A549 treated with Hydrocortisone at 1 μM for 4 hours (cell line): Measurements from ENCODE around the gene ECSIT. TPM values are rescaled to one million over a fixed set of nuclear protein-coding genes. Genes with fewer than 3 reads are reported as not detected.

Source experiments
- total RNA-seq: library from RNA; stranded (reverse); fragments of 200-300 nt; extraction: Qiagen RNA extraction; gene quantifications from 5 replicates; pipeline ENCODE4 v1.2.3, GENCODE V29; 2022

Gene ECSIT
- total RNA-seq = 27.8 to 31.4 TPM (median 29.9 TPM) in 5 replicates

GRCh38 chr19:11528551-11529341 is at the start of gene ECSIT:
Gene ECSIT, minus strand, starts transcription at chr19:11529134. Its CDS starts 9,964 bp downstream, at chr19:11519170.

GRCh38 chr19:11577451-11578257 is 48.7 kb upstream of the ECSIT start, which contains the start of gene ACP5:
Gene ACP5, minus strand, starts transcription at chr19:11577645. Its CDS starts 328 bp downstream, at chr19:11577317.

GRCh38 chr19:11558881-11559828 is 30.2 kb upstream of the ECSIT start, which contains the start of gene ELOF1:
Gene ELOF1, minus strand, starts transcription at chr19:11559230. Its CDS starts 4,883 bp downstream, at chr19:11554347.

GRCh38 chr19:11538232-11539036 is 9.5 kb upstream of the ECSIT start, which contains the start of gene CNN1:
Gene CNN1, plus strand, starts transcription at chr19:11538851. Its CDS starts 77 bp downstream, at chr19:11538928.

GRCh38 chr19:11505504-11506100 is 23.3 kb downstream of the ECSIT start, which contains the start of gene ZNF653:
Gene ZNF653, minus strand, starts transcription at chr19:11505839. Its CDS starts 53 bp downstream, at chr19:11505786.

GRCh38 chr19:11480715-11481533 is 48.0 kb downstream of the ECSIT start, which contains the start of gene ELAVL3:
Gene ELAVL3, minus strand, starts transcription at chr19:11481046. Its CDS starts 438 bp downstream, at chr19:11480608.

Other genes starting within 250 kb of the ECSIT start
- gene TSPAN16, start 233.0 kb downstream of the ECSIT start, total RNA-seq = not detected in 5 replicates
- 2.8 to 6.0 TPM (median 3.8 TPM) in 5 replicates for gene RAB3D, start 189.5 kb downstream of the ECSIT start, total RNA-seq
- 88.3 to 128 TPM (median 107 TPM) in 5 replicates for gene TMEM205, start 182.9 kb downstream of the ECSIT start, total RNA-seq
- gene CCDC159, start 182.6 kb downstream of the ECSIT start, total RNA-seq = 3.6 to 4.9 TPM (median 4.6 TPM) in 5 replicates
- gene PLPPR2, start 173.7 kb downstream of the ECSIT start, total RNA-seq = 7.5 to 9.7 TPM (median 8.9 TPM) in 5 replicates
- 1.3 to 2.4 TPM (median 1.8 TPM) in 5 replicates for gene SWSAP1, start 154.5 kb downstream of the ECSIT start, total RNA-seq
- gene EPOR, start 144.8 kb downstream of the ECSIT start, total RNA-seq = 3.0 to 4.9 TPM (median 4.0 TPM) in 5 replicates
- 0.92 to 1.8 TPM (median 1.3 TPM) in 5 replicates for gene RGL3, start 109.8 kb downstream of the ECSIT start, total RNA-seq
- gene ODAD3, start 94.0 kb downstream of the ECSIT start, total RNA-seq = 0.92 to 2.2 TPM (median 1.0 TPM) in 5 replicates
- 242 to 279 TPM (median 253 TPM) in 5 replicates for gene PRKCSH, start 93.5 kb downstream of the ECSIT start, total RNA-seq
- gene ELAVL3, start 48.1 kb downstream of the ECSIT start, total RNA-seq = 0.07 to 0.38 TPM (median 0.22 TPM) in 5 replicates
- 2.4 to 4.7 TPM (median 3.6 TPM) in 5 replicates for gene ZNF653, start 23.3 kb downstream of the ECSIT start, total RNA-seq
- 0.20 to 0.46 TPM (median 0.35 TPM) in 5 replicates for gene CNN1, start 9.7 kb upstream of the ECSIT start, total RNA-seq
- gene ELOF1, start 30.1 kb upstream of the ECSIT start, total RNA-seq = 85.6 to 112 TPM (median 95.1 TPM) in 5 replicates
- gene ACP5, start 48.5 kb upstream of the ECSIT start, total RNA-seq = 0.15 to 0.33 TPM (median 0.26 TPM) in 4 of 5 replicates, not detected in the other
- 2.7 to 5.3 TPM (median 3.5 TPM) in 5 replicates for gene ZNF627, start 68.3 kb upstream of the ECSIT start, total RNA-seq
- gene ZNF823, start 209.8 kb upstream of the ECSIT start, total RNA-seq = 1.6 to 3.4 TPM (median 2.5 TPM) in 5 replicates
- gene ZNF441, start 237.9 kb upstream of the ECSIT start, total RNA-seq = 0.02 TPM in 1 of 5 replicates, not detected in the others